Omental fat pad (tissue), 4 donors: ENCODE measurements around the gene RITA1. TPM values are rescaled to one million over a fixed set of nuclear protein-coding genes. Genes with fewer than 3 reads are reported as not detected.
A peak's percentile ranks its signal among the peaks of the same experiment; 100 is the strongest.

ENCODE experiments used
- ATAC-seq: fragments of 150-250 bp; one replicate; pipeline ENCODE4 v1.9.1; 2016; ENCODE audit warnings: mild to moderate bottlenecking, moderate library complexity; ENCODE audit not compliant: low FRiP score
- DNase-seq: peaks from one replicate; pipeline ENCODE4 v3.0.0-alpha.2; 2019; ENCODE audit warnings: low spot score
- total RNA-seq, 4 donors: library from RNA; depleted of rRNA; stranded (reverse); fragments of >200 nt; gene quantifications; one replicate each; pipeline ENCODE4 v1.1.0, GENCODE V29; 2016
- TF ChIP-seq, protein P1 (sequence below), 3 donors: fragments of 450-650 bp; IDR thresholded peaks; one replicate each; pipeline ENCODE4 v1.5.1; 2016 to 2017; ENCODE audit warnings: antibody characterized with exemption in 3 of 3, mild to moderate bottlenecking in 3 of 3, moderate library complexity in 2 of 3

The RITA1 gene
- total RNA-seq, 4 donors from 2014 or later: 7.9 to 14.3 (median 11.5) TPM

DNA sequence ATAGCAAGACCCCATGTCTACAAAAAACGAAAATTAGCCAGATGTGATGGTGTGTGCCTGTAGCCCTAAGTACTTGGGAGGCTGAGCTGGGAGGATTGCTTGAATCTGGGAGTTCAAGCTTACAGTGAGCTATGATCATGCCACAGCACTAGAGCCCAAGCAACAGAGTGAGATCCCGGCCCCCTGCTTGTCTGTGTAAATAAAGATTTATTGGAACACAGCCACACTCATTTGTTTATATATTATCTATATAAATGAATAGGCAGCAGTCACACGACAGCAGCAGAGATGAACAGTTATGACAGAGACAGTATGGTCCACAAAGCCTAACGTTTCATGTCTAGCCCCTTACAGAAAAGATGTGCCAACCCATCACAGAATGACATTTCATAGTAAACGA lies 15.1 kb upstream of the RITA1 start:
- TF ChIP-seq, protein P1, sequence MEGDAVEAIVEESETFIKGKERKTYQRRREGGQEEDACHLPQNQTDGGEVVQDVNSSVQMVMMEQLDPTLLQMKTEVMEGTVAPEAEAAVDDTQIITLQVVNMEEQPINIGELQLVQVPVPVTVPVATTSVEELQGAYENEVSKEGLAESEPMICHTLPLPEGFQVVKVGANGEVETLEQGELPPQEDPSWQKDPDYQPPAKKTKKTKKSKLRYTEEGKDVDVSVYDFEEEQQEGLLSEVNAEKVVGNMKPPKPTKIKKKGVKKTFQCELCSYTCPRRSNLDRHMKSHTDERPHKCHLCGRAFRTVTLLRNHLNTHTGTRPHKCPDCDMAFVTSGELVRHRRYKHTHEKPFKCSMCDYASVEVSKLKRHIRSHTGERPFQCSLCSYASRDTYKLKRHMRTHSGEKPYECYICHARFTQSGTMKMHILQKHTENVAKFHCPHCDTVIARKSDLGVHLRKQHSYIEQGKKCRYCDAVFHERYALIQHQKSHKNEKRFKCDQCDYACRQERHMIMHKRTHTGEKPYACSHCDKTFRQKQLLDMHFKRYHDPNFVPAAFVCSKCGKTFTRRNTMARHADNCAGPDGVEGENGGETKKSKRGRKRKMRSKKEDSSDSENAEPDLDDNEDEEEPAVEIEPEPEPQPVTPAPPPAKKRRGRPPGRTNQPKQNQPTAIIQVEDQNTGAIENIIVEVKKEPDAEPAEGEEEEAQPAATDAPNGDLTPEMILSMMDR (IDR thresholded peaks at IDR 0.05): no peak
- no peak for ATAC-seq
- no peak for DNase-seq

DNA sequence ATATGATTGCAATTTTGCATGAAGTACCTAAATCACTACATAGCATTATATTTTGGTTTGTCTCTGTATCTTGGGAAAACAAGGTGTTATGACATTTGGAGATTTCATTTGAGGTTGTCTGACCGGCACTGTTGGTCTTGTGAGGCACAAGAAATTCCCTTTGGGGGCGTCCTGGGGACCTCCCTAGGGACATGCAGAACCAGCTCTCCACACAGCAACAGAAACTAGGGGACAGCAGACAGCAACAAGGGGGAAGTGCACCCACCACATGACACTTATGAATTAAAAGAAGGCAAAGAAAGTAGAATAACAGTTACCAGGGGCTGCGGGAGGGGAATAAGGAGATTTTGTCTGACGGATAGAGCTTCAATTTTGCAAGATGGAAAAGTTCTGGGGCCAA lies 14.6 kb upstream of the RITA1 start:
- ATAC-seq (no peak), DNase-seq (no peak)
- TF ChIP-seq, protein P1 (IDR thresholded peaks at IDR 0.05): no peak

DNA sequence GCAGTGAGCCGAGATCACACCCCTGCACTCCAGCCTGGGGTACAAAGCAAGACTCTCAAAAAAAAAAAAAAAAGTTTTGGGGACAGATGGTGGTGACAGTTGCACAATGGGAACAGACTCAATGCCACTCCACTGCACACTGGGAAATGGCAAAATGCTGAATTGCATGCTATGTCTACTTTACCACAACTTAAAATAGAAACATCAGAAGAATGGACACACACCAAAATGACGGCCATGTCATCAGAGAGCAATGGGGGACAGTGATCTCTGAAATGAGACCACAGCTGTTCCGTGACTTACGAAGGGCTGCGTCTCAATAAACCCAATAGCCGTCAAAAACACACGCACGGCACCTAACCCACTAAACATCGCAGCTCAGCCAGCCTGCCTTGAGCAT lies 14.0 kb upstream of the RITA1 start:
- no peak for DNase-seq
- TF ChIP-seq, protein P1 (IDR thresholded peaks at IDR 0.05): no peak
- no peak for ATAC-seq

DNA sequence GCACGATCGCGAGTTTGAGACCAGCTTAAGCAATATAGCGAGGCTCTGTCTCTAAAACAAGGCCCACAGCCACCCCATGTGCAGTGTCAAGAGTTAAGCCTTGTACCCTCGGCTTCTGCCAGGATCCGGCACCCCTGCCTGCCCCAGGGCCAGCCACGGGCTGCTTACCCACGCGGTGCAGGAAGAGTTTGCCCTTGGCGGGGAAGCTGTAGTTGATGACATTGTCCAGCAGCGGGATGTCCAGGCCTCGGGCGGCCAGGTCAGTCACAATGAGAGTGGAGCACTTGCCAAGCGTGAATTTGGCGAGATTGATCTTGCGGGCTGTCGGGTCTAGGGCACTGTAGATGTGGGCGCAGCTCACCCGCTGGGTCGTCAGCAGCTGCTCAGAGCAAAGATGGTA lies 13.3 kb upstream of the RITA1 start:
- no peak for ATAC-seq
- no peak for DNase-seq

DNA sequence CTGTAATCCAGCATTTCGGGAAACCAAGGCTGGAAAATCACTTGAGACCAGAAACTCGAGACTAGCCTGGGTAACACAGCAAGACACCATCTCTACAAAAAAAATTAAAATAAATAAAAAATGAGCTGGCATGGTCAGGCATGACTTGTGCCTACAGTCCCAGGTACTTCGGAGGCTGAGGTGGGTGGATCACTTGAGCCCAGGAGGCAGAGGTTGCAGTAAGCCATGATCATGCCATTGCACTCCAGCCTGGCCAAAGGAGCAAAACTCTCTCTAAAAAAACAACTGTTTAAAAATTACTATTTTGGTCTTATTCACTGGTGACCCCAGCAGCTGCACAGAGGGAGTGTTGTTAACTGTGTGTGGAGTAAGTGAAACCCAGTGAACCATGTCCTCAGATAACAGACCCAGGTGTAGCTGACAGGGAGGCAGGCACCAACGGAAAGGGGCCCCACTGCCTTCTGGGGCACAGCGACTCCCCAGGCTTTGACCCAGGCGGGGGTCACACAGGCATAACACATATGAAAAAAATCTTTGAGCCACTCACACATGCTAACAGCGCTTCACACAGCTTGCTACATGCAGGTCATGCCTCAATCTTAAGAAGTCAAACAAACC lies 12.3 kb upstream of the RITA1 start:
- TF ChIP-seq, protein P1 (IDR thresholded peaks at IDR 0.05): no peak
- ATAC-seq (no peak), DNase-seq (no peak)

More for the DNA sequence above, 13.3 kb upstream of the RITA1 start:
- TF ChIP-seq, protein P1 (IDR thresholded peaks at IDR 0.05): no peak

DNA sequence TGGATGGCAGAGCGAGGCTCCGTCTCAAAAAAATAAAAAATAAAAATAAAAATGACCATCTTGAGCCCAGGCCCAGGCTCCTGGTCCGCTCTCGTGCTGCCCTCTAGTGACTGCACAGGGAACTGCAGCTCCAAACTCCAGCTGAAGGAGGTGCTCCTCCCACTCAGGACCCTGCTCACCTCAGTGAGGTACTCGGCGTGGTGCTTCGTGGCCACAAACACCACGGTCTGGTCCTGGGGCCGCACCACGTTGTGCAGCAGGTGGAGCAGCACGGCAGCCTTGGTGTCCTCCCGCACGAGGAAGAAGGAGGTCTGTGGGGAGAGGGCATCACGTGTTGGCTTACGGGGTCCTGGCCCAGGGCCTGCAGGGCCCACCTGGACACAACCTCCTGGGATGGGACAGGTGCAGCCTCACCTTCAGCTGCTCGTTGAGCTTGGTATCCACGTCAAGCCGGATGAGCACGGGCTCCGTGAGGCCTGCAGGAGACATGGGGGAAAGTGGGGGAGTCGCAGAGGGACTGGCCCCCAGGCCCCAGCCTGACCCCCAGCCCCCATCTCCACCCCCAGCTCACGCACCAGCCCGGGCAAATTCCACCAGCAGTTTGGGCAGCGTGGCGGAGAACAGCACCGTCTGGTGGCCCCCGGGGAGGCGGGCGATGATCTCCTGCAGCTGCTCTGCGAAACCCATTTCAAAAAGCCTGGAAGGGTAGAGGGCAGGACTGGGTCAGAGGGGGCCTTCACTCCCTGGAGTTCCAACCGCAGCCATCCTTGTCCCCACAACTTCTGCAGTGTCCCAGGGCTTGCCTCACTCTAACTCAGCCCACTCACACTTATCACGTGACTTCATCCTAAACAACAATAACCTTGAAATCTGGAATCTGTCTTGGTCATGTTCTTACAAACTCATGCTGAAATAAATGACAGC lies 10.8 kb upstream of the RITA1 start:
- TF ChIP-seq, protein P1 (IDR thresholded peaks at IDR 0.05): no peak
- peak; percentile 58 for ATAC-seq
- DNase-seq: peak; percentile 77
